GM12864 (cell line): ENCODE data around the gene C12orf43.

Experiments used
- DNase-seq: peaks from one replicate; pipeline ENCODE4 v3.0.0-alpha.2; 2011; ENCODE audit warnings: low read depth
- H3K4me3 ChIP-seq: 2 replicates; pipeline ENCODE4 v1.5.1; 2011; ENCODE audit warnings: mild to moderate bottlenecking, low read depth, low read length, control low read depth
- TF ChIP-seq, protein P1 (sequence below): IDR thresholded peaks from 2 replicates; pipeline ENCODE4 v1.5.1; 2011; ENCODE audit warnings: low read depth, mild to moderate bottlenecking, moderate library complexity, low read length, control low read depth, inconsistent platforms; ENCODE audit errors: missing control alignments

The C12orf43 gene

DNA sequence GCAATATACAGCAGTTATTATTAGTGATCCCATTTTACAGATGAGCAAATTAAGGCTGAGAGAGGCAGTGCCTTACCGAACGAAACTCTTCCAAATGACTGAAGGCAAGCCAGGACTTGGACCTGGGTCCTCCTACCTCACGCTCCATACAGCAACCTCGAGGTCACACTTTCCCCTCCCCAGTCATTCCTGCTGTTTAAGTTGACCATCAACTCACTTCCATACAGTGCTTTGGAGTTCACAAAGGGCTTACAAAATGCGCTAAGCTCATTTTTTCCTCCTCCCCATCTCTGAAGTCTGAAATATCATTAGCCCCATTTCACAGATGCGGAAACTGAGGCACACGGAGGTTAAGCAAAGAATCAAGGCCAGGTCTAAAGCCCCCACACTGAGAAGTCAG is 33.6 kb downstream of the C12orf43 start:
- no peak overlapping the region for H3K4me3 ChIP-seq
- no peak for DNase-seq
- TF ChIP-seq, protein P1, sequence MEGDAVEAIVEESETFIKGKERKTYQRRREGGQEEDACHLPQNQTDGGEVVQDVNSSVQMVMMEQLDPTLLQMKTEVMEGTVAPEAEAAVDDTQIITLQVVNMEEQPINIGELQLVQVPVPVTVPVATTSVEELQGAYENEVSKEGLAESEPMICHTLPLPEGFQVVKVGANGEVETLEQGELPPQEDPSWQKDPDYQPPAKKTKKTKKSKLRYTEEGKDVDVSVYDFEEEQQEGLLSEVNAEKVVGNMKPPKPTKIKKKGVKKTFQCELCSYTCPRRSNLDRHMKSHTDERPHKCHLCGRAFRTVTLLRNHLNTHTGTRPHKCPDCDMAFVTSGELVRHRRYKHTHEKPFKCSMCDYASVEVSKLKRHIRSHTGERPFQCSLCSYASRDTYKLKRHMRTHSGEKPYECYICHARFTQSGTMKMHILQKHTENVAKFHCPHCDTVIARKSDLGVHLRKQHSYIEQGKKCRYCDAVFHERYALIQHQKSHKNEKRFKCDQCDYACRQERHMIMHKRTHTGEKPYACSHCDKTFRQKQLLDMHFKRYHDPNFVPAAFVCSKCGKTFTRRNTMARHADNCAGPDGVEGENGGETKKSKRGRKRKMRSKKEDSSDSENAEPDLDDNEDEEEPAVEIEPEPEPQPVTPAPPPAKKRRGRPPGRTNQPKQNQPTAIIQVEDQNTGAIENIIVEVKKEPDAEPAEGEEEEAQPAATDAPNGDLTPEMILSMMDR, result no peak

DNA sequence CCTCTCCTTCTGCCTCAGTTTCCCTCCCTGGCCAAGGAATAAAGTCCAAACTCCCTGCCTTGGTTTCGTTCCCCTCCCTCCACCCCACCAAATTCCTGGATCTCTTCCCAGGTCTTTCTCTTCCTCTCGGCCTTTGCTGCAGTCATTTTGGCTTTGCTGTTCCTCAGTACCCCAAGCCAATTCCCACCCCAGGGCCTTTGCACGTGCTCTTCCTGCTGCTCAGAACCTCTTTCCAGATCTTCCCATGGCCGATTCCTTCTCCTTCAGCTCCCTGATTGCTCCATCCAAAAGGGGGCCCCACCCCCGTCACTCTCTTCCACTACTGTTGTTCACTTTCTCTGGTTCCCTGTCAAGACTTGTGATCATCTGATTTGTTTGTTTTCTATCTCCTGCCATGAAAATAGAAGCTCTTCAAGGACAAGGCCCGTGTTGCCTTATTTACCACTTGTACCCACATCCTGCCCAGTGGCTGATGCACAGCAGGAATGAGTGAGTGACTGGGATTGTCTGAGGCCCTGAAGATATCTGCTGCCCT is 34.8 kb downstream of the C12orf43 start:
- no peak for DNase-seq
- H3K4me3 ChIP-seq, result no peak overlapping the region
- TF ChIP-seq, protein P1, result no peak

DNA sequence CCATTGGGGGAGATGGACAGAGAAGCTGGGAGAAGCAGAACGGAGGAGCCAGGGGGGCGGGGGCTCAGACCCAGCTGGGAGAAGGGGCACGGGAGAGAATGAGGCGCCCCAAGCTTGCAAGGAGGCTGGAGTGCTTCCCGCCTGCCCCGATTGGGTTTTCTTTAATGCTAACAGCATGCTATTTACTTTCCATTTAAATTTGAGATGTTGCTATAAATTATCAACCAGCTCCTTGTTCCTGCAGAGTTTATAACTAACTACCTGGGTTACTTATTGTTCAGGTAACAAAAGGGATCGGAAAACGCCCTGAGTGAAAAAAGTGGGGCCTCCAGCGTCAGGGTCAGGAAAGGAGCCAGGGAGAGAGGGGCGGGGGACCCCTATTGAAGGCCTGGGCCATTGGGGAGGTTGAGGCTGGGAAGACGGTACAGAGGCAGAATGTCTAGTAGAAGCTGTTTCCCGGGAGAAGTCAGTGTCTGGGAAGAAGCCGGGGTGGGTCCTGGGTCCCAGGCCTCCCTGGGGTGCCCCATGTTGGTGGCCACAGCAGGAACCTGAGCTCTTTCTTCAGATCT is 35.4 kb downstream of the C12orf43 start:
- TF ChIP-seq, protein P1, result no peak
- H3K4me3 ChIP-seq, result no peak overlapping the region
- no peak for DNase-seq

DNA sequence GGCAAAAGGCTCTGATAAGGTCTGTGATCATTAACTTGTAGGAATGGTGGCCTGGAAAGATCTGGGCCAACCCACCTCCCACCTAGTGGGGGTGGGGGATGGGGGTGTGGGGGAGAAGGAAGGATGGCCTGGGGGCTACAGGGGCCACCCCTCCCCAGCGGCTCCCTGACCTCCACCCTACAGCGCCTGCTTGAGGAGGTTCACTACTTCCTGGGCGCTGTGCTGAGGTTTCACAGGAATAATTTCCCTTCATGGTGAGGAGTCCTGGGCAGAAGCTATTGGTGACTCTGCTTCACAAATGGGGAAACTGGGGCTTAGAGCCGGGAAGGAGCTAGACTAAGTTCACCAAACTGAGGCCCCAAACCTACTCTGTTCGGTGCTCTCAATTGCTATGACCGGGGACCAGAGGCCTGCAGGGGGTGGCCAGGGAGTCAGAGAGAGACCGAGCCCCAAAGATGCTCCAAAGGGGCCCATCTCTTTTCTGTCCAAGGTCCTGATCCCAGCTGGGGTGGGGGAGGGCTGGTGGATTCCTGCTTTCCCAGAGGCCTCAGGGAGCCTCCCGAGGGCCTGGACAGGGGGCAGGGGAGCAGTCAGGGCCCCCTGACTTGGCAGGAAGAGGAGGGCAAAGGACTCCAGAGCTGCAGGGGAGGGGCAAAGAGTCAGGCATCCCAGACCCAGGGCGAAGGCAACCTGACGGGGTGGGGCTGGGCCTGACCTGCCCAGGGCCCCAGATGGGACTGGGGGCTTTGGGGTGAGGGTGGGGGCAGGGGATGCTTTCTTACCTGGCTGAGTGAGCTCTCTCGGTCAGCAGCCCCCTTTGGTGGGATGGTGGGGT is 36.2 kb downstream of the C12orf43 start:
- no peak for DNase-seq
- H3K4me3 ChIP-seq, result no peak overlapping the region
- TF ChIP-seq, protein P1, result no peak

DNA sequence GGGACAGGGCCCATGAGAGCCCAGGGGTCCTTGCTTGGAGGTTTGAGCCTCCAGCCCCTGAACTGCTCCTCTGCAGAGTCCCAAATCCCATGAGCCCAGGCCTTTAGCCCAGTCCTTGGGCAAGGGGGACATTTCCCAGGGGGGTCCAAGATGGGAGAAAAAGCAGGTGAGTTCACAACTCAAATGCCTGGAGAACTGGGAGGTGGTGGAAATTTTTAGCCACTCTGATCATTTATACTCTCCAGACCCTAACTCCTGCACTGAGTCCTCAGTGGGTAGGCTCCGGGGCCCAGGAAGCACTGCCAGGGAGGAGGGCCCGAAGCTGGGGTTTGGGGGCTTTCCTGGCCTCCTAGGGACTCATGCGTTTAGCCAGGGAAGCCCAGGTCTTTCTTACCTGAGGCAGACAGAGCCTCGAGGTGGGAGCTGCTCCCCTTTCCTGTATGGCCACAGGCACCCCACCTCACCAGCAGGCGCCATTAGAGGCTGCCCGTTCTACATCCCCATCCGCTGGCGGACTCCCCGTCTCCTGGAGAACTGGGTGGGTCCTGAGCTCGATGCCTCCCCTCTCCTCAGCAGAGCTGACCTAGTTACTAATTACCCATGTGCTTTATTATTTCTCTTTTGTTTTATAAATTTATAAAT is 36.9 kb downstream of the C12orf43 start:
- H3K4me3 ChIP-seq, result no peak overlapping the region
- TF ChIP-seq, protein P1, result no peak
- no peak for DNase-seq

DNA sequence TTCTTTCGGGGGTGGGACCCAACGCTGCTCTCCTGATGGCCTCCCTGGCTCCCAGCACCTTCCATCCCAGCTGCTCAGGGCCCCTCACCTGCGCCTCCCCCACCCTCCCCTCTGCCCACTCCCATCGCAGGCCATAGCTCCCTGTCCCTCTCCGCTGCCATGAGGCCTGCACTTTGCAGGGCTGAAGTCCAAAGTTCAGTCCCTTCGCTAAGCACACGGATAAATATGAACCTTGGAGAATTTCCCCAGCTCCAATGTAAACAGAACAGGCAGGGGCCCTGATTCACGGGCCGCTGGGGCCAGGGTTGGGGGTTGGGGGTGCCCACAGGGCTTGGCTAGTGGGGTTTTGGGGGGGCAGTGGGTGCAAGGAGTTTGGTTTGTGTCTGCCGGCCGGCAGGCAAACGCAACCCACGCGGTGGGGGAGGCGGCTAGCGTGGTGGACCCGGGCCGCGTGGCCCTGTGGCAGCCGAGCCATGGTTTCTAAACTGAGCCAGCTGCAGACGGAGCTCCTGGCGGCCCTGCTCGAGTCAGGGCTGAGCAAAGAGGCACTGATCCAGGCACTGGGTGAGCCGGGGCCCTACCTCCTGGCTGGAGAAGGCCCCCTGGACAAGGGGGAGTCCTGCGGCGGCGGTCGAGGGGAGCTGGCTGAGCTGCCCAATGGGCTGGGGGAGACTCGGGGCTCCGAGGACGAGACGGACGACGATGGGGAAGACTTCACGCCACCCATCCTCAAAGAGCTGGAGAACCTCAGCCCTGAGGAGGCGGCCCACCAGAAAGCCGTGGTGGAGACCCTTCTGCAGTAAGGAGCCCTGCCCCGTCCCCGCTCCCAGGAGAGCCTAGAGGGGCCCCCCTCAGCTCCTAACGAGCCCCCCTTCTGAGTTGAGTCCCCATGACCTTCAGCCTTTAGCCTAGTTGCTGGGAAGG is 37.7 kb downstream of the C12orf43 start, which contains the start of gene HNF1A:
TSS of gene HNF1A (plus strand) at position 248 of the 924 bp plus-strand sequence. CDS start at position 474, 226 bp downstream.
- H3K4me3 ChIP-seq, result no peak within 1 kb of the TSS
- TF ChIP-seq, protein P1, result no peak
- DNase-seq, result no peak
